ENCODE measurements around the gene GRIA3. TPM values are rescaled to one million over a fixed set of nuclear protein-coding genes. Genes with fewer than 3 reads are reported as not detected.
"Not testable (repeated sequence)": the region's sequence is repeated elsewhere in the genome, so short reads cannot be mapped to it uniquely, and the experiment has no call there.

The GRIA3 gene
- total RNA-seq, 1 donor from 2014 or later = under 0.01 TPM

- no peak for DNase-seq (ENCODE audit: low read depth, low spot score)
These were observed 88.6 kb downstream of the GRIA3 start for GRCh38 chrX:123272630-123273029.

DNA sequence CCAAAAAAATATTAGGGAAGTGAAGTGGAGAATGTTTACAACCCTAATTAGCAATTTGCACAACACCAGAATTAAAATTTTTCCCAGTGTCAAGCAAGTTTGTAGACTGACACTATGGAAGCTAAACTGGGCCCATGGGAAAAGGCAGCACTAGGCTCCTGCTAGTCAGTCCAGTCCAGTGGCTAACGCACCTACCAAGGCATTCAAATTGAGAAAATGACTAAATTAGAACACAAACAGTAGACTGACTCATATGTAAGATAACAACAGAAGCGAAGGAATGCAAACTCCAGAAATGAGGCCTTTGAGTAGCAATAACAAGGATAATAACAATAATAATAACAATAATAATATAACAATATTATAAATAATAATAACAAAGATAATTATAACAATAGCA lies 90.7 kb downstream of the GRIA3 start:
- DNase-seq (ENCODE audit: low read depth, low spot score) = no peak

GRCh38 chrX:123277347-123277746 lies 93.3 kb downstream of the GRIA3 start:
- no peak for DNase-seq (ENCODE audit: low read depth, low spot score)

GRCh38 chrX:123277821-123278220 lies 93.7 kb downstream of the GRIA3 start:
- no peak for DNase-seq (ENCODE audit: low read depth, low spot score)

DNA sequence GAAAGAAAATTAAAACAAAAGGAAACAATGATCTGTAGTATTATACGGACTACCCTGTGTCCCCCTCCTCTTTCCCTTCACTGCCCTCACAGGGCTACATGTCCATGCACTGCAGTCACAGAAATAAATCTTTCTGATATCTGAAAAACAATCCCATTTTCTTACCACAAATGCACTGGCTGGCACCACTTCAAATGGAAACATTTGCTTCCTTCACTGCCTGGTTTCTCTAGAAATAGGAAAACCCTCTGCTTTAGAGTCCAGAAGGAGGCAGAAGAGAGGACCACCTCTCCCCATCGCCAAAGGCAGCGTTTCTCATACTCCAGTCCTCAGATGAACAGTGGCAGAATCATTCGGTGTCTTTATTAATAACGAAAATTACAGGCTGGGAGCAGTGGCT lies 98.2 kb downstream of the GRIA3 start:
- DNase-seq (ENCODE audit: low read depth, low spot score) = no peak

GRCh38 chrX:123283407-123283806 lies 99.3 kb downstream of the GRIA3 start:
- DNase-seq (ENCODE audit: low read depth, low spot score) = not testable (repeated sequence)

DNA sequence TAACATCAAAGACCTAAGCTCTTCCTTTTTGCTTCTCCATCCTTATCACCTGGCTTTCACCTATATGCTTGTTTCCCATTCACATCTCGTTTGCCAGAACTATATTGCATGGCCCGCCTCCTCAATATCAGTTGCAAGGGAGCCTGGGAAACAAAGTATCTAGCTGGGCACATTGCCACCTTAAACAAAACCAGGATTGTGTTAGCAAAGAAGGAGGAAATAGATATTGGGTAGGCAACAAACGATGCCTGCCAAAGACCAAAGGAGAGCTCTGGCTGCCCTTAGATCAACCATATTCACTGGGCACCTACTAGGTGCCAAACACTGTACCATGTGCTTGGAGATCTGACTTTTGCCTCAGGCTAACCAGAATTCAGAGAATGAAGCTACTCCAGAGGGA lies 107.5 kb downstream of the GRIA3 start:
- DNase-seq (ENCODE audit: low read depth, low spot score) = no peak

GRCh38 chrX:123298026-123298425 lies 113.9 kb downstream of the GRIA3 start:
- no peak for DNase-seq (ENCODE audit: low read depth, low spot score)

GRCh38 chrX:123303429-123303828 lies 119.4 kb downstream of the GRIA3 start:
- DNase-seq (ENCODE audit: low read depth, low spot score) = no peak

DNA sequence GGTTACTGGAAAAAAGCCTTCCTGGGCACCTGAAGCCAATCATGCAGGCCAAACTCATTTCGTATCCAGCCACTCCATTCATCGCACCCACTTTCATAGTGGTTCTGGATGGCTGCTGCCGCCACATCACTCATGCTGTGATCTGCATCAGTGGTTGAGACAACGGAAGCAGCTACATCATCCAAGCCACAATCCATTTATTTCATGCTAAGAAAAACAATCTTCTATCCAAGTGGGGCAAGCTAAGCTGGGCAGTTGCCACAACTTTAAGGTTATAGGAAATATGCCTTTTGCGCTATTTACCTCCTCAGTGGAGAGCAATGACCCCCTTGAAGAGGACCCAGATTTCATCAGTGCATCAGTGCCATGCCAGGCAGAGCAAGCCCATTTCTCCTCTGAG lies 124.6 kb downstream of the GRIA3 start:
- no peak for DNase-seq (ENCODE audit: low read depth, low spot score)

GRCh38 chrX:123310112-123310511 lies 126.0 kb downstream of the GRIA3 start:
- no peak for DNase-seq (ENCODE audit: low read depth, low spot score)

DNA sequence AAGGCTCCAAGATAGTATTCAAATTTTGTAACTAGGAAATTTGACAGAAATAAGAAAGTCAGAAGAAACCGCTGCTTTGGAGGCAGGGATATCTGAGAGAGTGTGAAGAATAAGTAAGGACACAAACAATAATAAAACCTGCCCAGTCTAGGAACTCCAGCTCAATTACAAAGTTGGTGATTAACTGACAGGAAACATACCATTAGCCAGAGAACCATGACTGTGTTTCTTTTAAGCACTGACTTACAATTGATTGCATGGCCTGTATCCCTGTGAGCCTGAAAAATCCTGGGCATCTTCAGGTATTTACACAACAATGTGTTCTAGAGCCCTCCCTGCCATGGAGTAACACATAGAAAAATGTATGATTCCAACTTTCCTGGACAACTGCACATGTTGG lies 127.4 kb downstream of the GRIA3 start:
- no peak for DNase-seq (ENCODE audit: low read depth, low spot score)

GRCh38 chrX:123313486-123313885 lies 129.4 kb downstream of the GRIA3 start:
- no peak for DNase-seq (ENCODE audit: low read depth, low spot score)

GRCh38 chrX:123320622-123321021 lies 136.5 kb downstream of the GRIA3 start:
- no peak for DNase-seq (ENCODE audit: low read depth, low spot score)

GRCh38 chrX:123322536-123322935 lies 138.5 kb downstream of the GRIA3 start:
- no peak for DNase-seq (ENCODE audit: low read depth, low spot score)

DNA sequence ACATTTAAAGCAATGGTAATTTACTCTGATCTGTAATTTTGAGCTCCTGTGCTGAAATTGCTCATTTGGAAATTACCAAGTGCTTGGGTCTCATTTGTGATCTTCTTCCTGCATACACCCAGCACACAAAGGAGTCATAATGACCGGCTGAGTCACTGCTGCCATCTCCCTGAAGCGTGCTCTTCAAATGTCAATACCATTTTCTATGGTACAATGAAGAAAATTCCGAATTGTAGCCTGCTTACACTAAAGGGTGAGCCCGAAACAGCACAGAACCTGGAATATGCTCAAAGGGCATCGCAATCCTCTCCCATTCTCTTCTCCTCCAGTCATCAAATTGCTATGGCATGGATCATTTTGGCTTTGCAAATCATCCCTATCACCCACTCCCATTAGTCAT lies 140.5 kb downstream of the GRIA3 start:
- no peak for DNase-seq (ENCODE audit: low read depth, low spot score)

- DNase-seq (ENCODE audit: low read depth, low spot score) = no peak
These were observed 146.3 kb downstream of the GRIA3 start for GRCh38 chrX:123330229-123330942.

DNA sequence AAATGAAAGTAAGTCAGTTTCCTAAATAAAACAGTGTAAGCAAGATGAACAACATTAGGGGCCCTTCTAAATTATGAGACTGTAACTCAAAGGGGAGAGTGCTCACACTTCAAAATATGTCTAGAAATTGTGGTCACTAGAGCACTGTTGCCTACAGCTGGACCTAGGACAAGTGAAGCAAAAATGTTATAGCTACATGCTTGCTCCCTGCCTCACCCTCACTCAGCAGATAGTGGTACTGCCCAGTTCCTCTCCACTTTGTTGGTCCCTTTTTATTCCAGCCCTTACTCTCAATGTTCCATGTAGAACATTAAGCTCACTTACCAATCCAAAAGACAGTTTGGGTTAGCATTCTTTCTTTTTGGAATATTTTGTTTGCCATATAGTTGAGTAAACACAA lies 147.3 kb downstream of the GRIA3 start:
- no peak for DNase-seq (ENCODE audit: low read depth, low spot score)

DNA sequence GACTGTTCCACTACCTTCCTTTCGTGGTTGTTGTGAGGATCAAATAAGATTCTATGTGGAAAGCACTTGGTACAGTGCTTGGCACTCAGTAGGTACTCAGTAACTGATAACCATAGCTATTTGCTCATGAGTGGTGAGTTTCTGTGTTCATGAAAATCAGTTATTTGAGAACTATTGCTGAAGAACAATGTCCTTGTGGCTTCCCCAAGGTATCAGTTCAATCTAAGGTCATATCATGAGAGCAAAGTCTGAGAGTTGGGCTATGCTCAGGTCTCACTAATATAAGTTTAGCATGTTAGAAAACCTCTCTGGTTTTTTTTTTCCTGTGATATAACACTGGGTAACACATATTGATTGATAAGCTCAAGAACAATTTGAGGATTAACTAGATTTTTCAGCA lies 147.8 kb downstream of the GRIA3 start:
- no peak for DNase-seq (ENCODE audit: low read depth, low spot score)

DNA sequence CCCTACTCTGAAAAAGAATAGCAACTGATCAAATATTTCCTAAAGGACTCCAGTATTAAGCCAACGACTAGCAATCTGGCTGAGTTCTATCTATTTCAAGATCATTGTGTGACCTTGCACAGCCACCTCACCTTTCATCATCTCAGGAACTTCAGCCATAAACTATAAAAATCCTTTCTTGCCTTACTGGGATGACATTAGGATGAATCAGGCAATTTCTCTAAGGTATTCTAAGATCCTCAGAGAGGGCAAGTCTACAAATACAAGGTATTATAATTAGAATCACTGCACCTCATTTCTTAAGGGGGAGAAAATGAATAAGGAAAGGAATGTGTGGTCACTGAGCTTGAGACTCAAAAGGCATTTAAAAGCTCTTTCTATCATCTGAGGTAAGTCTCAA lies 152.6 kb downstream of the GRIA3 start:
- DNase-seq (ENCODE audit: low read depth, low spot score) = no peak

- DNase-seq (ENCODE audit: low read depth, low spot score) = no peak
These were observed 154.0 kb downstream of the GRIA3 start for GRCh38 chrX:123337886-123338639.

DNA sequence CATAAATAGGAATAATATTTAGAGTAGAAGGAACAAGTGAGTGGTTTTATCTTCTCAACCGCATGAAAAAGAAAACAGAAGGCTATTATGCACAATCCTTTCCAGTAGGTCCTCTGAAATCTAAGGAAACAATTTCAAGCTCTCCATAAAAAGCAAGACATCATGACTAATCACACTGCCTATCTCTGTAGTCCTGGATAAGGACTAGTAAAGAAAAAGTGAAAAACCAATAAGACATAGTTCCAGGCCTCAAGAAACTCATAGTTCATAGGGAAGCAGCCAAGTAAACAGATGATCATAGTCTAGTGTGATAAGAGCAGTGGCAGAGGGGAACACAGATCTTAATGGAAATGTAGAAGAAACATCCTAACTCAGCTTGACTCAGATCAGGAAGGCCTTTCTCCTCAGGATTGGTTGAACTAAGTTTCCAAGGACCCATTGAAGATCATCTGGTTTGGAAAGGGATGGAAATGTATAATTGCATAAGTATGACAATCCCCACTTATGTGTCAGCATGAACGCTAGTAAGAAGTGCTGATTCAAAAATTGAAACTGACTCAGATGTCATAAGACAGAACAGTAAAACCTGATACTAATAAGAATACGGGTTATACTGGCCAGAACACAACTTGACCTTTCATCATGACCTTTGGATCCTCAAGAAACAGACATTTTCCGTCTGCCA lies 155.3 kb downstream of the GRIA3 start:
- DNase-seq (ENCODE audit: low read depth, low spot score) = no peak

DNA sequence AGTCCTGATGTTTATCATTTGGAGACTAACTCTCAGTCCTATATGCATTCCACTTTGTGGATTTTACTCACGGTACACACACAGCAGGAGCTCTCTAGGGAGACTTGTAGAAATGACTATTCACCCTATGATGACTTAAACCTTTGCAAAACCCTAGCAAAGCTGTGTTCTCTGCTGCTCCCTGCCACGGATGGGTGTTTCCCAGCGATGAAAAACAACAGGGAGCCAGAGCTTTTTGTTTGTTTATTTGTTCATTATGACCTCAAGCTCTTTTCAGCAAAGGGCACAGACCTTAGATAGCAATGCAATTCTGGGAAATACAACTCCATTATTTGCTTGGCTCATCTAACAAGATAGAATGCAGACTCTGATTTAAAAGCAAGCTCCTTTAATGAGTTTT lies 156.6 kb downstream of the GRIA3 start:
- no peak for DNase-seq (ENCODE audit: low read depth, low spot score)
